ENCODE measurements around the gene NQO2.
"Not testable (repeated sequence)": the region's sequence is repeated elsewhere in the genome, so short reads cannot be mapped to it uniquely, and the experiment has no call there.

Gene NQO2

GRCh38 chr6:2993755-2994317, 5.9 kb upstream of the NQO2 start:
- DNase-seq: no peak
- H3K9me3 Mint-ChIP-seq: peaks cover 4% of the 10 kb centered on the region
- peaks cover 10% of the 10 kb centered on the region for H3K27me3 Mint-ChIP-seq (ENCODE audit: low read depth, poor library complexity)
- H3K36me3 Mint-ChIP-seq (ENCODE audit: low read depth): no peaks in the 10 kb centered on the region
- no peak for TF ChIP-seq CTCF (IDR thresholded peaks at IDR 0.05)
- H3K4me3 Mint-ChIP-seq: no peak overlapping the region
- H3K4me1 Mint-ChIP-seq: peaks cover 27% of the 10 kb centered on the region
- no peak overlapping the region for H3K27ac Mint-ChIP-seq

GRCh38 chr6:2998249-2998997, 1.3 kb upstream of the NQO2 start:
- Mint-ChIP-seq H3K4me3 (peak overlapping the region; percentile 84), H3K27me3 (ENCODE audit: low read depth, poor library complexity) (peaks cover 17% of the 10 kb centered on the region)
- not testable (repeated sequence) for H3K36me3 Mint-ChIP-seq (ENCODE audit: low read depth)

GRCh38 chr6:2998998-2999617, 586 bp upstream of the NQO2 start:
- no peak for TF ChIP-seq CTCF (IDR thresholded peaks at IDR 0.05)
- no peak for DNase-seq
- Mint-ChIP-seq H3K27ac (no peak overlapping the region), H3K27me3 (ENCODE audit: low read depth, poor library complexity) (peaks cover 17% of the 10 kb centered on the region), H3K9me3 (no peaks in the 10 kb centered on the region), H3K4me3 (peak overlapping the region; percentile 84), H3K36me3 (ENCODE audit: low read depth) (no peaks in the 10 kb centered on the region), H3K4me1 (peaks cover 15% of the 10 kb centered on the region)

More at GRCh38 chr6:2998249-2998997, 1.3 kb upstream of the NQO2 start:
- peak; percentile 64 for TF ChIP-seq CTCF (IDR thresholded peaks at IDR 0.05)
- not testable (repeated sequence) for H3K9me3 Mint-ChIP-seq, H3K27ac Mint-ChIP-seq, DNase-seq
- H3K4me1 Mint-ChIP-seq: peaks cover 15% of the 10 kb centered on the region

- no peak for TF ChIP-seq CTCF (IDR thresholded peaks at IDR 0.05)
- peaks cover 17% of the 10 kb centered on the region for H3K36me3 Mint-ChIP-seq (ENCODE audit: low read depth)
- DNase-seq: no peak
- peaks cover 17% of the 10 kb centered on the region for H3K27me3 Mint-ChIP-seq (ENCODE audit: low read depth, poor library complexity)
- no peak overlapping the region for H3K27ac Mint-ChIP-seq
- peaks cover 20% of the 10 kb centered on the region for H3K4me1 Mint-ChIP-seq
- no peaks in the 10 kb centered on the region for H3K9me3 Mint-ChIP-seq
- peak overlapping the region; percentile 85 for H3K4me3 Mint-ChIP-seq
These were observed 1.6 kb downstream of the NQO2 start for GRCh38 chr6:3001146-3001772.

GRCh38 chr6:3001773-3002293, 2.1 kb downstream of the NQO2 start:
- H3K4me3 Mint-ChIP-seq: no peak overlapping the region
- H3K4me1 Mint-ChIP-seq: peaks cover 26% of the 10 kb centered on the region
- no peaks in the 10 kb centered on the region for H3K9me3 Mint-ChIP-seq
- H3K36me3 Mint-ChIP-seq (ENCODE audit: low read depth): peaks cover 23% of the 10 kb centered on the region
- peaks cover 17% of the 10 kb centered on the region for H3K27me3 Mint-ChIP-seq (ENCODE audit: low read depth, poor library complexity)
- no peak for DNase-seq
- TF ChIP-seq CTCF (IDR thresholded peaks at IDR 0.05): peak; percentile 47
- no peak overlapping the region for H3K27ac Mint-ChIP-seq

- not testable (repeated sequence) for H3K9me3 Mint-ChIP-seq, DNase-seq, H3K4me3 Mint-ChIP-seq, H3K27ac Mint-ChIP-seq
- H3K4me1 Mint-ChIP-seq: peaks cover 34% of the 10 kb centered on the region
- peaks cover 37% of the 10 kb centered on the region for H3K36me3 Mint-ChIP-seq (ENCODE audit: low read depth)
- peaks cover 17% of the 10 kb centered on the region for H3K27me3 Mint-ChIP-seq (ENCODE audit: low read depth, poor library complexity)
These were observed 3.5 kb downstream of the NQO2 start for GRCh38 chr6:3003226-3003625.
